Measurements from ENCODE around the gene SAE1. TPM values are rescaled to one million over a fixed set of nuclear protein-coding genes. Genes with fewer than 3 reads are reported as not detected.
"Not testable (repeated sequence)": the region's sequence is repeated elsewhere in the genome, so short reads cannot be mapped to it uniquely, and the experiment has no call there.

SAE1 gene
- total and polyA plus RNA-seq, 2 experiments from 2014 or later: 143 to 177 TPM

DNA sequence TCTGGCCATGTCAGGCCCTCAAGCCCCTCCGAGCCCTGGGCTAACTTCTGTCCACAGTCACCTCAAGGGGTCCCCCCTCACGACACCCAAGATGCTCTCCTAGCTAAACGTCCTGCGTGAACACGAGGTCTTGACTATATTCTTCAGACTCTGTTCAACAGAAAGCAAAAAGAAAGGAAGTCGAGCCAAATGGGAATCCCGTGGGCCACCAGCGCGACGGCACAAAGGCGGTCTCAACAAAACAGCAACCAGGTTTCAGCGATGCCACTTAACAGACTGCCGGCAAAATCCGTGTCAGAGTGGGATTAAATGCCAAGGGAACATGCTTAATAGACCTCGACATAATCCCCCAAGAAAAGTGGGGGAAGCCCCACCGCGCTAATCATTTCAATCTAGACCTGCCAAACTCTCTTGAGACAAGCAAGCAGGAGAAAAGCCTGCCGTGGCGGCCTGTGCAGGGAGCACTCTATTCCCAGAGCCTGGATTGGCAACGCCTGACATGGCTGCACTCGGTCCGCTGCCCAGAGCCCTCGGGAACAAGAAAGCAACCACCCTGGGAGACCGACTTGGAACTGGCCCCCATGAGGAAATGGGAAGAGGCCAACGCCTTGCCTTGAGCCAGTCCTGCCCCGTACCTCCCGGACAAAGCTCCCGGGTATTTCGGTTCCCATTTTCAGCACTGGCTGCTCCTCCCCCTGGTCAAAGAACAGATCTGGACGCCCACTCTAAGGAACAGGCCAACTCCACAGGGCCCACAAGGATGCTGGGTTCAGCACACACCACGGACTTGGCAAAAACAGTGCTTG, 33.0 kb upstream of the SAE1 start:
- no peaks in the 10 kb centered on the region for H3K27me3 ChIP-seq (replicated peaks; ENCODE audit: insufficient read depth)
- no peaks in the 10 kb centered on the region for H3K9me3 ChIP-seq (ENCODE audit: low read depth)
- no peaks in the 10 kb centered on the region for H4K20me1 ChIP-seq (ENCODE audit: insufficient read depth)
- peaks cover 7% of the 10 kb centered on the region; the same call in 1 of the 2 replicates for H3F3A ChIP-seq (ENCODE audit: insufficient read depth)
- H3K4me2 ChIP-seq (ENCODE audit: unreplicated experiment): peak overlapping the region; percentile 48
- DNase-seq: peak; percentile 65
- peaks cover 17% of the 10 kb centered on the region for H3K4me1 ChIP-seq (ENCODE audit: insufficient read depth)
- H3K9me2 ChIP-seq (ENCODE audit: insufficient read depth): no peaks in the 10 kb centered on the region
- 37 to 39% methylated on average over 31 of the region's 31 CpGs for WGBS, 2 experiments (ENCODE audit: low coverage in 1 of 2, low lambda C conversion rate in 2 of 2, missing lambda C conversion rate in 2 of 2)
- H3K79me2 ChIP-seq (ENCODE audit: insufficient read depth): peaks cover 97% of the 10 kb centered on the region
- H3K9ac ChIP-seq: peak overlapping the region; percentile 26; the same call in 1 of the 2 replicates
- peak overlapping the region; percentile 31 for H3K27ac ChIP-seq
- TF ChIP-seq EZH2 (IDR thresholded peaks at IDR 0.05; ENCODE audit: insufficient read depth, poor library complexity, severe bottlenecking) (no peak), EZH2phosphoT487 (IDR thresholded peaks at IDR 0.05; ENCODE audit: insufficient read depth, low read depth) (no peak)
- H2AFZ ChIP-seq: peak overlapping the region; percentile 52
- in situ Hi-C loops (cut with MboI): no loop called here
- peak overlapping the region; percentile 3; the same call in 1 of the 2 replicates for H3K4me3 ChIP-seq
- H3K36me3 ChIP-seq (ENCODE audit: low read depth): no peaks in the 10 kb centered on the region

DNA sequence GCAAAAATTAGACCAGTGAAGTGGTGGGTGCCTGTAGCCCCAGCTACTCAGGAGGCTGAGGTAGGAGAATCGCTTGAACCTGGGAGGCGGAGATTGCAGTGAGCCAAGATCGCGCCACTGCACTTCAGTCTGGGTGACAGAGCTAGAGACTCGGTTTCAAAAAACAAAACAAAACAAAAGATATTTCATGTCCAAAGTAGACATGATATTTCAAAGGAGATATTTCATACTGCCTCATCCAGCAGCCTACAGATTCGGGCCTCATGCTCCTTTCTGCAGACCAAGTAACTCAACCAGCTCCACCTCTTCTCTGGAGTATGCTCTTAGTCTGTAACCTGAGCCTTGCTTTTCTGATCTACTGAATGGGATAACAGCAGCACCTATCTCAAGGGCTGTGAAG, 32.0 kb upstream of the SAE1 start:
- H3K4me3 ChIP-seq: no peak overlapping the region
- no peaks in the 10 kb centered on the region for H3K36me3 ChIP-seq (ENCODE audit: low read depth)
- H3K27me3 ChIP-seq (replicated peaks; ENCODE audit: insufficient read depth): no peaks in the 10 kb centered on the region
- peaks cover 99% of the 10 kb centered on the region for H3K79me2 ChIP-seq (ENCODE audit: insufficient read depth)
- DNase-seq: no peak
- no peak overlapping the region for H3K4me2 ChIP-seq (ENCODE audit: unreplicated experiment)
- no peak overlapping the region for H2AFZ ChIP-seq
- no peak overlapping the region for H3K9ac ChIP-seq
- TF ChIP-seq EZH2phosphoT487 (IDR thresholded peaks at IDR 0.05; ENCODE audit: insufficient read depth, low read depth) (no peak), EZH2 (IDR thresholded peaks at IDR 0.05; ENCODE audit: insufficient read depth, poor library complexity, severe bottlenecking) (no peak)
- H3F3A ChIP-seq (ENCODE audit: insufficient read depth): peaks cover 7% of the 10 kb centered on the region; the same call in 1 of the 2 replicates
- no peaks in the 10 kb centered on the region for H3K9me2 ChIP-seq (ENCODE audit: insufficient read depth)
- in situ Hi-C loops (cut with MboI): no loop called here
- H4K20me1 ChIP-seq (ENCODE audit: insufficient read depth): no peaks in the 10 kb centered on the region
- no peaks in the 10 kb centered on the region for H3K9me3 ChIP-seq (ENCODE audit: low read depth)
- peak overlapping the region; percentile 31; the same call in 1 of the 2 replicates for H3K27ac ChIP-seq
- WGBS, 2 experiments (ENCODE audit: low coverage in 1 of 2, low lambda C conversion rate in 2 of 2, missing lambda C conversion rate in 2 of 2): 84% methylated on average over 6 of the region's 6 CpGs
- peaks cover 24% of the 10 kb centered on the region for H3K4me1 ChIP-seq (ENCODE audit: insufficient read depth)

DNA sequence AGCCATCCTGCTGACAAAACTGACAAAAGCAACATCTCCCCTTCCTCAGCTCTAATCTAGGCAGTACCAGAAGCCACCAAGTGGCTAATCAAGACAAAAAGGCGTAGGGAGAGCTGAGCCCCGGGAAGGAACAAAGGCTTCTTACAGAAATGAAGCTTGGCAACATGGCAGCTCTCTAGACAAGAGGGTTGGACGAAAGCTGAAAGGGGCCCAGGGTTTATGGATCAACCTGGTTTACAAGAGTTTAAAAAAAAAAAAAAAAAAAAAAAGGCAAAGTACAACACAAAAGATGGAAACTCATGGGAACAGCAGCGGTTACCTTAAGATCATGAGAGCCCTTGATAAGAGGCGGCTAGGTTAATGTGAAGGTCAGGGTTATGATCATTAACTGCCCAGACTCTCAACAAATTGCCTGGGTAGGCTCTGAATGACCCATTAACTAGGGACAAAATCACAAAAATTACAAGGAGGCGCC, 31.0 kb upstream of the SAE1 start:
- Histone ChIP-seq H3K4me2 (ENCODE audit: unreplicated experiment) (no peak overlapping the region), H2AFZ (no peak overlapping the region), H3K27ac (no peak overlapping the region), H3K36me3 (ENCODE audit: low read depth) (no peaks in the 10 kb centered on the region), H3K4me1 (ENCODE audit: insufficient read depth) (peaks cover 24% of the 10 kb centered on the region), H3K27me3 (replicated peaks; ENCODE audit: insufficient read depth) (no peaks in the 10 kb centered on the region), H3K4me3 (no peak overlapping the region), H3K9me2 (ENCODE audit: insufficient read depth) (no peaks in the 10 kb centered on the region), H3F3A (ENCODE audit: insufficient read depth) (peaks cover 7% of the 10 kb centered on the region; the same call in 1 of the 2 replicates), H3K9me3 (ENCODE audit: low read depth) (no peaks in the 10 kb centered on the region), H3K9ac (no peak overlapping the region), H3K79me2 (ENCODE audit: insufficient read depth) (peaks cover 100% of the 10 kb centered on the region), H4K20me1 (ENCODE audit: insufficient read depth) (no peaks in the 10 kb centered on the region)
- DNase-seq: no peak
- TF ChIP-seq EZH2phosphoT487 (IDR thresholded peaks at IDR 0.05; ENCODE audit: insufficient read depth, low read depth) (no peak), EZH2 (IDR thresholded peaks at IDR 0.05; ENCODE audit: insufficient read depth, poor library complexity, severe bottlenecking) (no peak)
- in situ Hi-C loops (cut with MboI): no loop called here
- WGBS, 2 experiments (ENCODE audit: low coverage in 1 of 2, low lambda C conversion rate in 2 of 2, missing lambda C conversion rate in 2 of 2): 98 to 99% methylated on average over 6 of the region's 6 CpGs

DNA sequence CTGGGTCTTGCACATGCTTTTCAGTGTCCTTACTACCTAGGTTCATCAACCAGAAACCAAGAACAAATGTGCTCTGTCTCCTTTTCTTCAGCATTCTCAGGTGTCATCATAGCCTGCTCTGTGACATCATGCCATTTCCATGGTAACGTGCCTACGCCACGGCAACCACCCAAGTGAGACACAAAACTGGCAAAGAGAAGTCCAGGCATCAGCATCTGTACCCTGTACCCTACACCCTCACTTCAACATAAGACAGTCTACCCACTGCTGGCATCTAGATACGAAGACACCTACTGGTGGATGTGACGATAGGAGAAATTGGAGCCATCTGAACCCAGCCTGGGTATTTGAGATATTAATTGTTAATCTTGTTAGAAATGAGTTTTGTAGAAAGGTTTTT, 30.3 kb upstream of the SAE1 start:
- H3K36me3 ChIP-seq (ENCODE audit: low read depth): no peaks in the 10 kb centered on the region
- H3K4me1 ChIP-seq (ENCODE audit: insufficient read depth): peaks cover 24% of the 10 kb centered on the region
- 97 to 98% methylated on average over 5 of the region's 5 CpGs for WGBS, 2 experiments (ENCODE audit: low coverage in 1 of 2, low lambda C conversion rate in 2 of 2, missing lambda C conversion rate in 2 of 2)
- no peaks in the 10 kb centered on the region for H3K9me2 ChIP-seq (ENCODE audit: insufficient read depth)
- no peaks in the 10 kb centered on the region for H3K27me3 ChIP-seq (replicated peaks; ENCODE audit: insufficient read depth)
- in situ Hi-C loops (cut with MboI): no loop called here
- TF ChIP-seq EZH2phosphoT487 (IDR thresholded peaks at IDR 0.05; ENCODE audit: insufficient read depth, low read depth) (no peak), EZH2 (IDR thresholded peaks at IDR 0.05; ENCODE audit: insufficient read depth, poor library complexity, severe bottlenecking) (no peak)
- no peak overlapping the region for H3K27ac ChIP-seq
- no peak overlapping the region for H3K4me3 ChIP-seq
- H3K4me2 ChIP-seq (ENCODE audit: unreplicated experiment): no peak overlapping the region
- no peak overlapping the region for H2AFZ ChIP-seq
- no peaks in the 10 kb centered on the region for H3K9me3 ChIP-seq (ENCODE audit: low read depth)
- H4K20me1 ChIP-seq (ENCODE audit: insufficient read depth): no peaks in the 10 kb centered on the region
- no peak overlapping the region for H3K9ac ChIP-seq
- peaks cover 100% of the 10 kb centered on the region for H3K79me2 ChIP-seq (ENCODE audit: insufficient read depth)
- H3F3A ChIP-seq (ENCODE audit: insufficient read depth): peaks cover 11% of the 10 kb centered on the region
- DNase-seq: no peak

DNA sequence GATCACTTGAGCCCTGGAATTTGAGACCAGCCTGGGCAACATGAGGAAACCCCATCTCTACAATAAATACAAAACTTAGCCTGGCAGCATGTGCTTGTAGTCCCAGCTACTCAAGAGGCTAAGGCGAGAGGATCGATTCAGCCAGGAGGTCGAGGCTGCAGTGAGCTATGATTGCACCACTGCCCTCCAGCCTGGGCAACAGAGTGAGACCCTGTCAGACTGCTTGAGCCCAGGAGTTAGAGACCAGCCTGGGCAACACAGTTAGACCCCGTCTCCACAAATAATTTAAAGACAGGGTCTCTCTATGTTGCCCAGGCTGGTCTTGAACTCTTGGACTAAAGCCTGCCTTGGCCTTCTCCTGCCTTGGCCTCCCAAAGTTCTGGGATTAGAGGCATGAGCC, 29.5 kb upstream of the SAE1 start:
- H3K9me2 ChIP-seq (ENCODE audit: insufficient read depth); H3K4me2 ChIP-seq (ENCODE audit: unreplicated experiment); H3K9ac ChIP-seq; H3K36me3 ChIP-seq (ENCODE audit: low read depth); H3K4me3 ChIP-seq; DNase-seq; H3K9me3 ChIP-seq (ENCODE audit: low read depth); H3K27me3 ChIP-seq (replicated peaks; ENCODE audit: insufficient read depth); H4K20me1 ChIP-seq (ENCODE audit: insufficient read depth); H3K27ac ChIP-seq; H2AFZ ChIP-seq; in situ Hi-C loops (cut with MboI): not testable (repeated sequence)
- peaks cover 19% of the 10 kb centered on the region for H3F3A ChIP-seq (ENCODE audit: insufficient read depth)
- peaks cover 26% of the 10 kb centered on the region for H3K4me1 ChIP-seq (ENCODE audit: insufficient read depth)
- H3K79me2 ChIP-seq (ENCODE audit: insufficient read depth): peaks cover 100% of the 10 kb centered on the region
- 84% methylated on average over 4 of the region's 4 CpGs for WGBS, 2 experiments (ENCODE audit: low coverage in 1 of 2, low lambda C conversion rate in 2 of 2, missing lambda C conversion rate in 2 of 2)
